ENCODE measurements around the gene SIGLEC6. TPM values are rescaled to one million over a fixed set of nuclear protein-coding genes. Genes with fewer than 3 reads are reported as not detected.

Gene SIGLEC6
- total and polyA plus RNA-seq, 12 donors: 0.15 to 0.42 (median 0.21) TPM; not detected in 5

GRCh38 chr19:51524666-51525264 is 6.7 kb downstream of the SIGLEC6 start:
- 66 to 71% methylated on average over 8 of the region's 8 CpGs for WGBS, 2 donors
- H3K9me3 ChIP-seq: peaks cover 0 to 14% (median 0%) of the 10 kb centered on the region in 11 donors
- intact Hi-C loops (cut with DNase I): no loop called here
- H3K4me3 ChIP-seq: no peak overlapping the region
- ATAC-seq (no peak), DNase-seq (no peak)
- no peaks in the 10 kb centered on the region for H3K4me1 ChIP-seq
- TF ChIP-seq, protein P1, sequence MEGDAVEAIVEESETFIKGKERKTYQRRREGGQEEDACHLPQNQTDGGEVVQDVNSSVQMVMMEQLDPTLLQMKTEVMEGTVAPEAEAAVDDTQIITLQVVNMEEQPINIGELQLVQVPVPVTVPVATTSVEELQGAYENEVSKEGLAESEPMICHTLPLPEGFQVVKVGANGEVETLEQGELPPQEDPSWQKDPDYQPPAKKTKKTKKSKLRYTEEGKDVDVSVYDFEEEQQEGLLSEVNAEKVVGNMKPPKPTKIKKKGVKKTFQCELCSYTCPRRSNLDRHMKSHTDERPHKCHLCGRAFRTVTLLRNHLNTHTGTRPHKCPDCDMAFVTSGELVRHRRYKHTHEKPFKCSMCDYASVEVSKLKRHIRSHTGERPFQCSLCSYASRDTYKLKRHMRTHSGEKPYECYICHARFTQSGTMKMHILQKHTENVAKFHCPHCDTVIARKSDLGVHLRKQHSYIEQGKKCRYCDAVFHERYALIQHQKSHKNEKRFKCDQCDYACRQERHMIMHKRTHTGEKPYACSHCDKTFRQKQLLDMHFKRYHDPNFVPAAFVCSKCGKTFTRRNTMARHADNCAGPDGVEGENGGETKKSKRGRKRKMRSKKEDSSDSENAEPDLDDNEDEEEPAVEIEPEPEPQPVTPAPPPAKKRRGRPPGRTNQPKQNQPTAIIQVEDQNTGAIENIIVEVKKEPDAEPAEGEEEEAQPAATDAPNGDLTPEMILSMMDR (IDR thresholded peaks at IDR 0.05): no peak
- H3K36me3 ChIP-seq: no peaks in the 10 kb centered on the region
- peaks cover 0 to 37% (median 22%) of the 10 kb centered on the region in 7 donors for H3K27me3 ChIP-seq
- H3K27ac ChIP-seq: no peak overlapping the region

DNA sequence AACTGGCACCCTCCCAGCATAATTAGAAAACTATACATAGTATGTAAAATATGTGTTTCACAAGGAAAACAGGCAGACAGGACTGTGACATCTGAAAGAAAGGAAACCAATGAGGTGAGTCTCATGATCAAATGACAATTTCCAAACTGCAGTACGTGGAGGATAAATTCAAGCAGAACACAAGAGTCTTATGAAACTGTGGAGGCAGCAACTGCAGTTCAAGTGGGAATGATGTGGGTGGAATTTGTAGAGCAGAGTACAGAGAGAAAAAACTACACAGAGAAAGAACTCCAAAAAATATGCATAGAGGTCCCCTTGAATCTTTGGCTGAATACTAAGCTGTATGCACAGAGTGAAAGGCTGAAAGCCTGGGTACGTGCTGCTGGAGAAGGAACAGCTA is 9.7 kb downstream of the SIGLEC6 start:
- DNase-seq (no peak), ATAC-seq (no peak)
- intact Hi-C loops (cut with DNase I): no loop called here
- Histone ChIP-seq H3K4me1 (no peaks in the 10 kb centered on the region), H3K27me3 (peaks cover 0 to 47% (median 16%) of the 10 kb centered on the region in 7 donors), H3K36me3 (no peaks in the 10 kb centered on the region), H3K9me3 (peaks cover 0 to 14% (median 0%) of the 10 kb centered on the region in 11 donors), H3K27ac (no peak overlapping the region), H3K4me3 (no peak overlapping the region)
- 54 to 63% methylated on average over 2 of the region's 2 CpGs for WGBS, 2 donors
- TF ChIP-seq, protein P1 (IDR thresholded peaks at IDR 0.05): no peak

GRCh38 chr19:51521357-51521756 is 10.1 kb downstream of the SIGLEC6 start:
- Histone ChIP-seq H3K4me1 (no peaks in the 10 kb centered on the region), H3K4me3 (no peak overlapping the region), H3K36me3 (no peaks in the 10 kb centered on the region), H3K27me3 (peaks cover 0 to 47% (median 16%) of the 10 kb centered on the region in 7 donors), H3K9me3 (peaks cover 0 to 14% (median 0%) of the 10 kb centered on the region in 11 donors), H3K27ac (no peak overlapping the region)
- no peak for DNase-seq
- no peak for ATAC-seq
- TF ChIP-seq, protein P1 (IDR thresholded peaks at IDR 0.05): no peak
- 74 to 84% methylated on average over 2 of the region's 2 CpGs for WGBS, 2 donors
- intact Hi-C loops (cut with DNase I): no loop called here

GRCh38 chr19:51520728-51521127 is 10.7 kb downstream of the SIGLEC6 start:
- DNase-seq (no peak), ATAC-seq (no peak)
- TF ChIP-seq, protein P1 (IDR thresholded peaks at IDR 0.05): no peak
- peaks cover 0 to 47% (median 16%) of the 10 kb centered on the region in 7 donors for H3K27me3 ChIP-seq
- H3K36me3 ChIP-seq: no peaks in the 10 kb centered on the region
- intact Hi-C loops (cut with DNase I): no loop called here
- H3K27ac ChIP-seq: no peak overlapping the region
- 49 to 51% methylated on average over 2 of the region's 2 CpGs for WGBS, 2 donors
- no peak overlapping the region for H3K4me3 ChIP-seq
- no peaks in the 10 kb centered on the region for H3K4me1 ChIP-seq
- H3K9me3 ChIP-seq: peaks cover 0 to 14% (median 0%) of the 10 kb centered on the region in 11 donors
